ENCODE measurements around the gene GRIN2D.

The GRIN2D gene

DNA sequence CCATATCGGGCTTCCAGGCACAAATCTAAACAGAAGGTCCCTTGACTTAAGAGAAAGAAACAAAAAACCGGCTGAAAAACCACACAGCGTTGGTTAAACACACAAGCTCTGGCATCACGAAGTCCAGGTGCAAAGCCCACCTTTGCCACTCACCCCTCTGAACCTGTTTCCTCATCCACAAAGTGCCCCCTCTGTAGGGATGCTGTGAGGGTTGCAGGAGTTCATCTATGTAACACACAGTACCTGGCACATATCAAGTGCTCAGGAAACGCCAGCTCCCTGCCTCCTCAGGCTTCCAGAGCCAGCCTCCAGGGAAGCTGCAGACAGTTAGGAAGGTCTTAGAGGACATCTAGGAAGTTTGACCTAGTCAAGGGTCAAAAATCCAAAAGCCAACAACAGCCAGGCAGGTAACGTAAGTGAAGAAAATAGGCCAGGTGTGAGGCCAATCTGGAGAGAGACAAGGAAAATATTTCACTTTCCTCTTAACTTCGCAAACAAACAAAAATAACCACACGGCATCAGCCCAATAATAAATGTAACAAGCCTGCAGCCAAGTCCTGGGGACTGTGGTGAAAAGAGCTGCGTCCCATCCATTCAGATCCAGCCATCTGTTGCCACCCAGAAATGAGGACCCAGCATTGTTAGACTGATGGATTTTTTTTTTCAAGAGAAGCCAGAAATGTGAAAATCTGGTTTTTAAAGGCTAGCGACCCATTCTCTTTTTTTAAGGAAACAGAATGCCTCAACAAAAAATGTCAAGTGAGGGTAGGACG lies 12.1 kb upstream of the GRIN2D start:
- no peak overlapping the region for H3K4me3 ChIP-seq (ENCODE audit: low read depth, low read length)
- DNase-seq (ENCODE audit: low read depth), result no peak
- TF ChIP-seq, protein P1, sequence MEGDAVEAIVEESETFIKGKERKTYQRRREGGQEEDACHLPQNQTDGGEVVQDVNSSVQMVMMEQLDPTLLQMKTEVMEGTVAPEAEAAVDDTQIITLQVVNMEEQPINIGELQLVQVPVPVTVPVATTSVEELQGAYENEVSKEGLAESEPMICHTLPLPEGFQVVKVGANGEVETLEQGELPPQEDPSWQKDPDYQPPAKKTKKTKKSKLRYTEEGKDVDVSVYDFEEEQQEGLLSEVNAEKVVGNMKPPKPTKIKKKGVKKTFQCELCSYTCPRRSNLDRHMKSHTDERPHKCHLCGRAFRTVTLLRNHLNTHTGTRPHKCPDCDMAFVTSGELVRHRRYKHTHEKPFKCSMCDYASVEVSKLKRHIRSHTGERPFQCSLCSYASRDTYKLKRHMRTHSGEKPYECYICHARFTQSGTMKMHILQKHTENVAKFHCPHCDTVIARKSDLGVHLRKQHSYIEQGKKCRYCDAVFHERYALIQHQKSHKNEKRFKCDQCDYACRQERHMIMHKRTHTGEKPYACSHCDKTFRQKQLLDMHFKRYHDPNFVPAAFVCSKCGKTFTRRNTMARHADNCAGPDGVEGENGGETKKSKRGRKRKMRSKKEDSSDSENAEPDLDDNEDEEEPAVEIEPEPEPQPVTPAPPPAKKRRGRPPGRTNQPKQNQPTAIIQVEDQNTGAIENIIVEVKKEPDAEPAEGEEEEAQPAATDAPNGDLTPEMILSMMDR (IDR thresholded peaks at IDR 0.05; ENCODE audit: low read depth, low read length, missing control alignments), result no peak

DNA sequence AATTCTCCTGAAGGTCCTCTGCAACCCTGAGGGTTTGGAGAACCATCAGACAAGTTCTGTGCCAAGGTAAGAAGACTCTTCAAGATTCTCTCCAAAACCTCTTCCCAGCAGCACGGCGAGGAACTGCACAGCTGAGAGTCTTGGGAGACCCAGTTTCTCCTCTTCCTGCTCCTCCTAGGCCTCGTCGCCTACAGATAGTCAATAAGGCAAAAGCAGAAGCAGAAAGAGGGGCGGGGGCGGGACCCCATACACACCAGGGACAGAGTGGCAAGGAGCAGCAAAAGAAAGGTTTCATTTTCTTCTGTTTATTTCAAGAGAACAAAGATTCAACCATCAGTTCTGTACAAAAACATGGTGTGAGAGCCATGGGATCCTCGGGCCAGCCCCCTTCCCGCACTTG lies 11.2 kb upstream of the GRIN2D start:
- H3K4me3 ChIP-seq (ENCODE audit: low read depth, low read length), result no peak overlapping the region
- DNase-seq (ENCODE audit: low read depth), result no peak

DNA sequence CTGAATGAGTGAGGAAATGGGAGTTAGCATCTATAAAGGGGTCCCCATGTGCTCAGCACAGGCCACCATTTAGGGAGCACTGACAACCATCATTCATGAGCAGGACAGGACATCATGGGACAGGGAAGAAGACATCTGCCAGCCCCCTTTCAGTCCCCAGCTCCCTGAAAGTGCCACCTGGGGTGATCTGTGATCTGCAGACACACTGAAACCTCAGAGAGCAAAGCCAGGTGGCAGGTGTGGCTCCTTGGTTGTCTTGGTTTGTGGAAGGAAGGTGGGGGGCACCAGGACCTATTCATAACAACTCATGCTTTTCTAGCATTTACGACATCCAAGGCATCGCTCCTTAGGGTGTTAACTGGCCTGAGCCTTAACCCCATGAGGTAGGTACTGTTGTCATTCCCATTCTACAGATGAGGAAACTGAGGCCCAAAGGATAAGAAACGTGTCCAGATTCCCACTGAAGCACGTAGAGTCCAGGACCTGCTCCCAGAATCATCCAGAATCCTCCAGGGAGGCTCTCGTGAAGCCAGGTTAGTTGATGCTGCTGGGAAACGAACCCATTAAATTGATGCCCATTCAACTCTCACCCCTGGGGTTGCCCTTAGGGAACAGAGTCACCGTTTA lies 7.9 kb upstream of the GRIN2D start:
- no peak overlapping the region for H3K4me3 ChIP-seq (ENCODE audit: low read depth, low read length)
- DNase-seq (ENCODE audit: low read depth), result no peak
- TF ChIP-seq, protein P1 (IDR thresholded peaks at IDR 0.05; ENCODE audit: low read depth, low read length, missing control alignments), result no peak

More for the DNA sequence above, 11.2 kb upstream of the GRIN2D start:
- TF ChIP-seq, protein P1 (IDR thresholded peaks at IDR 0.05; ENCODE audit: low read depth, low read length, missing control alignments), result no peak

DNA sequence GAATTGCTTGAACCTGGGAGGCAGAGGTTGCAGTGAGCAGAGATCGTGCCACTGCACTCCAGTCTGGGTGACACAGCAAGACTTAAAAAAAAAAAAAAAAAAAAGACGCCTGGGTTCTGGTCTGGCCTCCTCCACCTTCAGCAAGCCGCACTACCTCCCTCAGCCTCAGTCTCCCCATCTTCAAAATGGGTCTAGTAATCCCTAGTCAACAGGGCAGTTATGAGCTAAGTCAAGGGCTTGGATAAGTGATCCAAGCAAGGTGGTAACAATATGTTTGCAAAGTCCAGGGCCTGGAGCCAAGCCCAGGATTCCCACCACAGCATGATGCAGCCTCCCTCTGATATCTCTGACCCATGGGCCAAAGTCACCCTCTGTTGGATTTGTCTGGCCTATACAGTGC lies 6.5 kb upstream of the GRIN2D start:
- DNase-seq (ENCODE audit: low read depth), result no peak
- no peak overlapping the region for H3K4me3 ChIP-seq (ENCODE audit: low read depth, low read length)
- TF ChIP-seq, protein P1 (IDR thresholded peaks at IDR 0.05; ENCODE audit: low read depth, low read length, missing control alignments), result no peak

DNA sequence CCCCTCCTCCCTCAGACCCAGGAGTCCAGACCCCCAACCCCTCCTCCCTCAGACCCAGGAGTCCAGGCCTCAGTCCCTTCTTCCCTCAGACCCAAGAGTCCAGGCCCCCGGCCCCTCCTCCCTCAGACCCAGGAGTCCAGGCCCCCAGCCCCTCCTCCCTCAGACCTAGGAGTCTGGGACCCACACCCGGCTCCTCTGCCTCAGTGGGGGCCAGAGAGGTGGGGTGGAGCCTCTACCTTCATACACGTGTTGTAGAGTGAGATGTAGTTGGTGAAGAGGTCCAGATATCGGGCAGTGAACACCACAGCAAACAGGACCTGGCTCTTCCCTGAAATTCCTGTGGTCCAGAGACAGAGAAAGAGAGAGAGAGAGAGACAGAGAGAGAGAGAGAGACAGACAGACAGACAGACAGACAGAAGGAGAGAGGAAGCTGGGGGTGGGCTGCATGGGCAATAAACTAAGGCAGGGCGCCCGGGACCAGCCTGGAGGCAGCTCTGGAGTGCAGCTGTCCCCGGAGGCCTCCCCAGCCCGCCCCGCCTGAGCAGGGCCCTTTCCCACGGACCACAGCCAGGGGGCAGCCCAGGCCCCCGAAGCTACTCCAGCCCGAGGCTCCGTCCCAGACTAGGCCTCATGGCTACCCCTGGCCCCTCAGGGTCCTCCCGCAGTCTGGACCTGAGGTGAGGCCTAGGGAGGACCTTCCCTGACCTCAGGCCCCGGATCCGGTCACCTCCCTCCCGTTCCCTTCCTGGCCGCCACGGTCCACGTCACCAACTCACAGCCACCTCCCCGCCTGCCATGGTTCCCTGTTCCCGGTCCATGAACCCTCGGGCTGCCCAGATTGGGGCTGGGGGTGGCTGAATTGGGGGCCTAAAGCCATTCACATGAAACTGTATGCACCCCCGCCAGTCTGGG lies 3.0 kb upstream of the GRIN2D start:
- H3K4me3 ChIP-seq (ENCODE audit: low read depth, low read length), result peak overlapping the region; percentile 86
- no peak for DNase-seq (ENCODE audit: low read depth)

More for the DNA sequence above, 3.0 kb upstream of the GRIN2D start:
- TF ChIP-seq, protein P1 (IDR thresholded peaks at IDR 0.05; ENCODE audit: low read depth, low read length, missing control alignments), result peak; percentile 56

Measured in GM12864 (cell line).